Heart left ventricle (tissue), 16 donors: ENCODE results near the gene BTRC. TPM values are rescaled to one million over a fixed set of nuclear protein-coding genes. Genes with fewer than 3 reads are reported as not detected.

Experiments used
- ATAC-seq, 4 donors: fragments of 200-7000 bp; cut with Tn5 transposase; one replicate each; pipeline ENCODE4 v1.9.1; 2020 to 2022; ENCODE audit warnings: moderate library complexity in 4 of 4, mild to moderate bottlenecking in 3 of 4, moderate number of reproducible peaks in 1 of 4
- DNase-seq, 5 donors: peaks; one replicate each; pipeline ENCODE4 v3.0.0-alpha.2; 2020
- H3K27ac ChIP-seq, 12 donors: fragments of 200-600 bp; sonication (generic) in 4 of 12; one replicate each; pipeline versions ENCODE4 v1.5.0 to v1.8.0; 2016 to 2022; ENCODE audit warnings: mild to moderate bottlenecking in 2 of 12
- H3K27me3 ChIP-seq, 9 donors: fragments of 200-600 bp; sonication (generic) in 2 of 9; one replicate each; pipeline versions ENCODE4 v1.5.1 to v1.8.0; 2016 to 2022; ENCODE audit warnings: mild to moderate bottlenecking in 3 of 9
- H3K36me3 ChIP-seq, 9 donors: fragments of 200-600 bp; sonication (generic) in 2 of 9; one replicate each; pipeline versions ENCODE4 v1.5.0 to v1.8.0; 2018 to 2022; ENCODE audit warnings: mild to moderate bottlenecking in 2 of 9
- H3K4me1 ChIP-seq, 12 donors: fragments of 200-600 bp; sonication (generic) in 4 of 12; one replicate each; pipeline versions ENCODE4 v1.5.0 to v1.8.0; 2016 to 2022; ENCODE audit warnings: mild to moderate bottlenecking in 3 of 12
- H3K4me3 ChIP-seq, 12 donors: fragments of 200-600 bp; sonication (generic) in 4 of 12; one replicate each; pipeline versions ENCODE4 v1.5.0 to v1.8.0; 2017 to 2022; ENCODE audit warnings: mild to moderate bottlenecking in 9 of 12, moderate library complexity in 4 of 12
- H3K9me3 ChIP-seq, 12 donors: fragments of 200-600 bp; sonication (generic) in 4 of 12; one replicate each; pipeline versions ENCODE4 v1.5.0 to v1.8.0; 2016 to 2022; ENCODE audit warnings: mild to moderate bottlenecking in 1 of 12
- CTCF ChIP-seq, 12 donors: fragments of 200-600 bp; sonication (generic) in 4 of 12; IDR thresholded peaks; one replicate each; pipeline versions ENCODE4 v1.5.0 to v1.8.0; 2018 to 2022; ENCODE audit warnings: antibody characterized with exemption in 12 of 12, mild to moderate bottlenecking in 5 of 12
- POLR2A ChIP-seq, 2 donors: fragments of 450-650 bp; IDR thresholded peaks; one replicate each; pipeline ENCODE4 v1.6.1; 2017; ENCODE audit warnings: antibody characterized with exemption in 2 of 2, mild to moderate bottlenecking in 2 of 2, moderate library complexity in 2 of 2
- WGBS, 4 donors: extraction: QIAGEN DNeasy Blood & Tissue Kit in 2 of 4; methylation state at CpG; one replicate each; pipeline versions ENCODE4 v1.1.5 to v1.1.7; 2013 to 2018; 5-methylcytosine and 5-hydroxymethylcytosine counted together
- intact Hi-C, 10 donors: fragments of 100-400 bp; cut with DNase I; formaldehyde crosslinking; loops; one replicate each; pipeline versions ENCODE4 v1.11.1 to v1.14.2; 2022
- polyA plus RNA-seq, 2 donors: library from polyadenylated mRNA; stranded (reverse); fragments of 200-250 nt; gene quantifications; one replicate each; pipeline ENCODE4 v1.2.3, GENCODE V29; 2013
- total RNA-seq, 9 donors: library from RNA; depleted of rRNA in 2 of 9; stranded (reverse); fragments of >200 nt in 2 of 9; fragmentation: NEBNext Ultra II Directional in 3 of 9; extraction: Animal tissue kit (Norgen Biotek cat#: 25700) in 3 of 9; gene quantifications; one replicate each; pipeline versions ENCODE4 v1.1.0 to v1.2.4, GENCODE V29; 2016 to 2023
- donor health status: ischemic (EF 13 %, LVEDD 7.1; RV severe dilation, severe dysfunction).
- donor health status: healthy with polysubstance abuse.
- donor health status: DM: no; HTN: yes; CAD: no.
- donor health status: DM: no; HTN: no; CAD: no.
- donor health status: ischemic (EF 25% LVEDD 6.9; RV normal size, moderate dysfunction).
- donor health status: ischemic (EF 25% LVEDD 5.7; RV mildly dilated, moderate dysfunction).
- donor health status: healthy.
- donor health status: DM: yes; HTN: yes; CAD: no.
- donor health status: ischemic (EF 35%, LVEDD 5.7; RV mildly dilated, moderate dysfunction).
- donor health status: nonischemic (EF 11% LVEDD 7.7; RV severe dilation, severe dysfunction).
- donor health status: DM: yes; HTN: yes; CAD: no.
- donor health status: PGD.
- donor health status: ischemic (EF 29% LVEDD 5.4; RV normal size, mild dysfunction).
- donor health status: nonischemic (EF 23%, LVEDD 6.1; RV moderate dilation, normal function).

BTRC gene
- total and polyA plus RNA-seq, 11 donors = 10.7 to 53.5 (median 32.1) TPM

GRCh38 chr10:101578192-101578591, 224.2 kb downstream of the BTRC start:
- Histone ChIP-seq H3K27me3 (no peaks in the 10 kb centered on the region), H3K27ac (no peak overlapping the region), H3K4me1 (no peaks in the 10 kb centered on the region), H3K9me3 (peaks cover 0 to 3% (median under 1%) of the 10 kb centered on the region in 12 donors), H3K36me3 (peaks cover 0 to 58% (median 46%) of the 10 kb centered on the region in 9 donors), H3K4me3 (no peak overlapping the region)
- TF ChIP-seq CTCF (IDR thresholded peaks at IDR 0.05) (no peak), POLR2A (IDR thresholded peaks at IDR 0.05) (no peak)
- WGBS, 4 donors = 82 to 94% (median 89%) methylated on average over 5 of the region's 5 CpGs
- DNase-seq = no peak
- intact Hi-C loops = loop anchor here in 3 of 10 donors (10.0 kb wide), 2 partner anchors 283 to 303 kb away; no protein-coding TSS in a partner anchor
- no peak for ATAC-seq

GRCh38 chr10:101578803-101579515, 225.0 kb downstream of the BTRC start:
- DNase-seq = no peak
- 87 to 95% (median 93%) methylated on average over 13 of the region's 13 CpGs for WGBS, 4 donors

GRCh38 chr10:101579516-101579870, 225.5 kb downstream of the BTRC start:
- Histone ChIP-seq H3K9me3 (no peaks in the 10 kb centered on the region), H3K4me3 (no peak overlapping the region), H3K36me3 (peaks cover 0 to 71% (median 58%) of the 10 kb centered on the region in 9 donors), H3K4me1 (no peaks in the 10 kb centered on the region), H3K27me3 (no peaks in the 10 kb centered on the region), H3K27ac (no peak overlapping the region)
- intact Hi-C loops = loop anchor here in 3 of 10 donors (10.0 kb wide), 2 partner anchors 285 to 305 kb away; no protein-coding TSS in a partner anchor
- DNase-seq (no peak), ATAC-seq (no peak)
- 92 to 97% (median 97%) methylated on average over 8 to 12 of the region's 12 CpGs for WGBS, 4 donors
- TF ChIP-seq CTCF (IDR thresholded peaks at IDR 0.05) = no peak
- no peak for TF ChIP-seq POLR2A (IDR thresholded peaks at IDR 0.05)

More at GRCh38 chr10:101578803-101579515, 225.0 kb downstream of the BTRC start:
- H3K36me3 ChIP-seq = peaks cover 0 to 65% (median 52%) of the 10 kb centered on the region in 9 donors
- H3K27ac ChIP-seq = no peak overlapping the region
- TF ChIP-seq CTCF (IDR thresholded peaks at IDR 0.05) (no peak), POLR2A (IDR thresholded peaks at IDR 0.05) (no peak)
- no peaks in the 10 kb centered on the region for H3K27me3 ChIP-seq
- ATAC-seq = no peak
- intact Hi-C loops = loop anchor here in 3 of 10 donors (10.0 kb wide), 2 partner anchors 284 to 304 kb away; no protein-coding TSS in a partner anchor
- H3K4me3 ChIP-seq = no peak overlapping the region
- no peaks in the 10 kb centered on the region for H3K9me3 ChIP-seq
- H3K4me1 ChIP-seq = no peaks in the 10 kb centered on the region

- TF ChIP-seq POLR2A (IDR thresholded peaks at IDR 0.05) (no peak), CTCF (IDR thresholded peaks at IDR 0.05) (no peak)
- Histone ChIP-seq H3K27me3 (no peaks in the 10 kb centered on the region), H3K9me3 (no peaks in the 10 kb centered on the region), H3K36me3 (peaks cover 0 to 81% (median 65%) of the 10 kb centered on the region in 9 donors), H3K27ac (no peak overlapping the region), H3K4me3 (no peak overlapping the region), H3K4me1 (no peaks in the 10 kb centered on the region)
- intact Hi-C loops = no loop called here
- no peak for ATAC-seq
- no peak for DNase-seq
- 75 to 89% (median 83%) methylated on average over 6 to 10 of the region's 10 CpGs for WGBS, 4 donors
Measured at GRCh38 chr10:101580486-101581399, 226.8 kb downstream of the BTRC start.
